Endothelial cell of umbilical vein (primary cell): ENCODE data around the gene JAZF1. TPM values are rescaled to one million over a fixed set of nuclear protein-coding genes. Genes with fewer than 3 reads are reported as not detected.

Experiments
- BruUV-seq: library from RNA; stranded (reverse); fragments of 400-500 nt; replicated peaks from 2 replicates; lab custom pipeline; 2021; lab: Mats Ljungman, UMichigan
- CTCF ChIA-PET: fragments of 300-600, 350-600 bp; sonication (Branson Sonifier 250); formaldehyde crosslinking; loops from one replicate; lab custom pipeline; 2021; ENCODE audit warnings: antibody characterized with exemption, inconsistent platforms; lab: Charles Lee
- POLR2A ChIA-PET: fragments of 300-600, 350-600 bp; sonication (Branson Sonifier 250); formaldehyde crosslinking; loops from one replicate; lab custom pipeline; 2021; ENCODE audit warnings: antibody characterized with exemption, inconsistent platforms; lab: Charles Lee
- DNase-seq: peaks from one replicate; pipeline ENCODE4 v3.0.0-alpha.2; 2011; ENCODE audit warnings: low read depth, low spot score
- FAIRE-seq: peaks from 2 replicates; lab custom pipeline; 2011; peaks lifted over from hg19 to GRCh38; lab: Jason Lieb, UNC
- H2AFZ ChIP-seq: 2 replicates; pipeline ENCODE4 v1.6.0; 2012; ENCODE audit warnings: low read depth, low read length, control low read depth, inconsistent platforms
- H3K27ac ChIP-seq: 2 replicates; pipeline ENCODE4 v1.5.1; 2011; ENCODE audit warnings: low read depth, mild to moderate bottlenecking, control low read depth, low read length, moderate library complexity; ENCODE audit not compliant: insufficient read depth
- H3K27me3 ChIP-seq, 2 experiments: 2 replicates each; pipeline versions ENCODE4 v1.6.0 to v1.6.1; 2011; ENCODE audit warnings: low read length in 2 of 2, mixed read lengths in 1 of 2; ENCODE audit not compliant: control insufficient read depth in 2 of 2, insufficient read depth in 2 of 2
- H3K36me3 ChIP-seq, 2 experiments: 2 replicates in 1 of 2; 3 replicates in 1 of 2; pipeline ENCODE4 v1.5.1; 2011; ENCODE audit warnings: low read length in 2 of 2, mild to moderate bottlenecking in 1 of 2, moderate library complexity in 1 of 2; ENCODE audit not compliant: control insufficient read depth in 2 of 2, insufficient read depth in 2 of 2; ENCODE audit errors: extremely low read depth in 1 of 2
- H3K4me1 ChIP-seq: 3 replicates; pipeline ENCODE4 v1.5.1; 2011; ENCODE audit warnings: mild to moderate bottlenecking, low read length; ENCODE audit not compliant: control insufficient read depth, insufficient read depth; ENCODE audit errors: extremely low read depth
- H3K4me2 ChIP-seq: 2 replicates; pipeline ENCODE4 v1.6.1; 2011; ENCODE audit warnings: low read length, control low read depth, mixed read lengths; ENCODE audit not compliant: insufficient read depth
- H3K4me3 ChIP-seq, 3 experiments: fragments of 200-600 bp in 1 of 3; sonication (generic), shearing (Covaris generic) in 1 of 3; replicated peaks in 1 of 3; 2 replicates each; pipeline ENCODE4 v1.5.1; 2011 to 2016; ENCODE audit warnings: control low read depth in 3 of 3, low read length in 3 of 3, mild to moderate bottlenecking in 2 of 3, inconsistent platforms in 1 of 3, low read depth in 1 of 3, moderate library complexity in 1 of 3; ENCODE audit not compliant: insufficient read depth in 1 of 3
- H3K79me2 ChIP-seq: 2 replicates; pipeline ENCODE4 v1.6.0; 2012; ENCODE audit warnings: low read length, inconsistent platforms; ENCODE audit not compliant: control insufficient read depth, insufficient read depth
- H3K9ac ChIP-seq: replicated peaks from 2 replicates; pipeline ENCODE3; 2011; ENCODE audit warnings: low read length, control low read depth; ENCODE audit not compliant: insufficient read depth; ENCODE audit errors: extremely low read depth
- H3K9me1 ChIP-seq: replicated peaks from 3 replicates; pipeline ENCODE4 v1.6.0; 2011; ENCODE audit warnings: mild to moderate bottlenecking, low read length; ENCODE audit not compliant: control insufficient read depth, insufficient read depth; ENCODE audit errors: extremely low read depth
- H3K9me3 ChIP-seq: replicated peaks from 2 replicates; pipeline ENCODE4 v1.5.1; 2012; ENCODE audit warnings: low read length, inconsistent platforms; ENCODE audit not compliant: control insufficient read depth, insufficient read depth
- H4K20me1 ChIP-seq: replicated peaks from 2 replicates; pipeline ENCODE3; 2011; ENCODE audit warnings: mild to moderate bottlenecking, low read length; ENCODE audit not compliant: control insufficient read depth, insufficient read depth; ENCODE audit errors: extremely low read depth
- CTCF ChIP-seq, 2 donors: IDR thresholded peaks; 1 replicate in 1 of 2; 2 replicates in 1 of 2; pipeline ENCODE4 v1.5.1; 2011; ENCODE audit warnings: low read length in 2 of 2, mild to moderate bottlenecking in 2 of 2, moderate library complexity in 2 of 2, control low read depth in 1 of 2, inconsistent platforms in 1 of 2, low read depth in 1 of 2; ENCODE audit not compliant: insufficient read depth in 1 of 2; ENCODE audit errors: extremely low read depth in 1 of 2
- EZH2 ChIP-seq: IDR thresholded peaks from 2 replicates; pipeline ENCODE4 v1.6.1; 2012; ENCODE audit warnings: borderline replicate concordance, low read depth, mild to moderate bottlenecking, moderate library complexity, low read length, inconsistent platforms; ENCODE audit not compliant: severe bottlenecking
- MYC ChIP-seq: IDR thresholded peaks from one replicate; pipeline ENCODE4 v1.6.1; 2011; ENCODE audit warnings: mild to moderate bottlenecking, low read depth, low read length
- POLR2A ChIP-seq: IDR thresholded peaks from 2 replicates; pipeline ENCODE4 v1.6.1; 2012; ENCODE audit warnings: low read depth, mild to moderate bottlenecking, control low read depth, low read length
- dilution Hi-C: fragments of 300-500 bp; cut with MboI; formaldehyde crosslinking; loops from one replicate; pipeline ENCODE4 v1.15.0; 2019; ENCODE audit warnings: low sequenced_read_pairs; ENCODE audit not compliant: extremely low pct_ligation_motif_present
- intact Hi-C: fragments of 100-400 bp; cut with micrococcal nuclease; formaldehyde crosslinking; loops from one replicate; pipeline ENCODE4 v1.10.0; 2022
- polyA plus RNA-seq, 4 experiments: library from polyadenylated mRNA; depleted of rRNA in 3 of 4; stranded (reverse) in 3 of 4; unstranded in 1 of 4; fragments of >200 nt; gene quantifications; 2 replicates each; pipeline versions ENCODE4 v1.2.1 to v1.2.3, GENCODE V29; 2011 to 2012; ENCODE audit warnings: missing spikeins in 1 of 4
- total RNA-seq: library from RNA; stranded (reverse); gene quantifications from 2 replicates; pipeline ENCODE4 v1.2.3, GENCODE V29; 2021
- TF ChIP-seq, protein P1 (sequence below): IDR thresholded peaks from 2 replicates; pipeline ENCODE4 v1.6.1; 2011; ENCODE audit not compliant: insufficient read depth, insufficient read length

The JAZF1 gene
- total and polyA plus RNA-seq, 2 donors (not counting 3 experiments of a cell fraction or from before 2014, with no cell fraction given), result 2.5 to 16.9 TPM

DNA sequence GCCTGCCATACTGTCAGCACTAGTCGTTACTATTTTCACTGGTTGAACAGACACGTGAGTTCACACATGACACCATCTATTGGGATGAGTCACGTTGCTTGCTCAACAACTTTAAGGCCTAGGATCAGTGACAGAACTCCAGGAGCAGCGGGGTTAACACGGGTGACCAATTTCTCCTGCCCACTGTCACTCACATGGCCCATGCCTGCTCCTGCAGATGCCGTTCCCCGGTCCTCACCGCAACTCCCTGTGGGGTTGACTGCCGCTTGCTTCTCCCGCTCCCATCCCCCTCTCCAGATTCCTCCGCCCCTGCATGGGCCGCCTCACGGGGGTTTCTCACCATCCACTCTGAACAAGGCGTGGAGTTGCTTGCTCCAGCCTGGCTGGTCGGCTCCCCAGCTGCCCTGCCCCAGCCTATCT is 312.5 kb downstream of the JAZF1 start:
- Histone ChIP-seq H3K9ac (no peak overlapping the region), H3K4me1 (peaks cover 11% of the 10 kb centered on the region), H3K9me1 (no peaks in the 10 kb centered on the region), H4K20me1 (no peaks in the 10 kb centered on the region), H3K4me3 (no peak overlapping the region), H3K36me3 (no peaks in the 10 kb centered on the region), H3K4me2 (no peak overlapping the region), H3K27ac (no peak overlapping the region), H2AFZ (no peak overlapping the region), H3K27me3 (no peaks in the 10 kb centered on the region), H3K9me3 (no peaks in the 10 kb centered on the region), H3K79me2 (no peaks in the 10 kb centered on the region)
- ChIA-PET POLR2A (no interaction called here), CTCF (no interaction called here)
- dilution Hi-C loops (no loop called here), intact Hi-C loops (no loop called here)
- no peak for DNase-seq
- TF ChIP-seq, protein P1, sequence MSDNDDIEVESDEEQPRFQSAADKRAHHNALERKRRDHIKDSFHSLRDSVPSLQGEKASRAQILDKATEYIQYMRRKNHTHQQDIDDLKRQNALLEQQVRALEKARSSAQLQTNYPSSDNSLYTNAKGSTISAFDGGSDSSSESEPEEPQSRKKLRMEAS, result no peak
- TF ChIP-seq CTCF (IDR thresholded peaks at IDR 0.05; ENCODE audit: extremely low read depth in 1 of 2, insufficient read depth in 1 of 2, low read depth in 1 of 2, low read length in 2 of 2) (no peak), EZH2 (no peak), POLR2A (no peak), MYC (no peak)
- no TSS peak for BruUV-seq
- FAIRE-seq, result no peak
